ENCODE data around the gene RGR.

RGR gene

GRCh38 chr10:84217746-84218145 lies 27.1 kb upstream of the RGR start:
- no peak for DNase-seq (ENCODE audit: low read depth in 3 of 3, low spot score in 1 of 3)

GRCh38 chr10:84221916-84222315 lies 22.9 kb upstream of the RGR start:
- DNase-seq (ENCODE audit: low read depth in 3 of 3, low spot score in 1 of 3) = no peak

- DNase-seq (ENCODE audit: low read depth in 3 of 3, low spot score in 1 of 3) = no peak
These were observed 20.3 kb upstream of the RGR start for GRCh38 chr10:84224411-84225028.

- no peak for DNase-seq (ENCODE audit: low read depth in 3 of 3, low spot score in 1 of 3)
These were observed 19.3 kb upstream of the RGR start, which contains the start of gene LRIT2 for GRCh38 chr10:84225427-84226173. TSS of gene LRIT2 (minus strand) at chr10:84225544. CDS start at chr10:84225520, 24 bp downstream.

- no peak for DNase-seq (ENCODE audit: low read depth in 3 of 3, low spot score in 1 of 3)
These were observed 18.2 kb upstream of the RGR start for GRCh38 chr10:84226616-84227015.

GRCh38 chr10:84227810-84228209 lies 17.0 kb upstream of the RGR start:
- no peak for DNase-seq (ENCODE audit: low read depth in 3 of 3, low spot score in 1 of 3)

- no peak for DNase-seq (ENCODE audit: low read depth in 3 of 3, low spot score in 1 of 3)
These were observed 14.5 kb upstream of the RGR start for GRCh38 chr10:84230359-84230758.

- no peak for DNase-seq (ENCODE audit: low read depth in 3 of 3, low spot score in 1 of 3)
These were observed 12.5 kb upstream of the RGR start for GRCh38 chr10:84232376-84232775.

GRCh38 chr10:84233940-84234339 lies 10.9 kb upstream of the RGR start:
- DNase-seq (ENCODE audit: low read depth in 3 of 3, low spot score in 1 of 3) = no peak

GRCh38 chr10:84234479-84234878 lies 10.4 kb upstream of the RGR start:
- no peak for DNase-seq (ENCODE audit: low read depth in 3 of 3, low spot score in 1 of 3)

GRCh38 chr10:84235096-84235495 lies 9.8 kb upstream of the RGR start:
- DNase-seq (ENCODE audit: low read depth in 3 of 3, low spot score in 1 of 3) = no peak

GRCh38 chr10:84236807-84237198 lies 8.1 kb upstream of the RGR start:
- no peak for DNase-seq (ENCODE audit: low read depth in 3 of 3, low spot score in 1 of 3)

GRCh38 chr10:84237199-84238051 lies 7.4 kb upstream of the RGR start:
- DNase-seq (ENCODE audit: low read depth in 3 of 3, low spot score in 1 of 3) = no peak

GRCh38 chr10:84238909-84239308 lies 5.9 kb upstream of the RGR start:
- DNase-seq (ENCODE audit: low read depth in 3 of 3, low spot score in 1 of 3) = no peak

- no peak for DNase-seq (ENCODE audit: low read depth in 3 of 3, low spot score in 1 of 3)
These were observed 3.6 kb upstream of the RGR start, which contains the start of gene LRIT1 for GRCh38 chr10:84241185-84241790. TSS of gene LRIT1 (minus strand) at chr10:84241546. CDS start at chr10:84241439, 107 bp downstream.

GRCh38 chr10:84243759-84244158 lies 1.1 kb upstream of the RGR start:
- no peak for DNase-seq (ENCODE audit: low read depth in 3 of 3, low spot score in 1 of 3)

- DNase-seq (ENCODE audit: low read depth in 3 of 3, low spot score in 1 of 3) = no peak
These were observed 2.6 kb downstream of the RGR start for GRCh38 chr10:84247496-84247895.

- no peak for DNase-seq (ENCODE audit: low read depth in 3 of 3, low spot score in 1 of 3)
These were observed 3.9 kb downstream of the RGR start for GRCh38 chr10:84248794-84249193.

- DNase-seq (ENCODE audit: low read depth in 3 of 3, low spot score in 1 of 3) = no peak
These were observed 10.0 kb downstream of the RGR start for GRCh38 chr10:84254552-84255478.
